ENCODE data around the gene C11orf21.
"Not testable (repeated sequence)": the region's sequence is repeated elsewhere in the genome, so short reads cannot be mapped to it uniquely, and the experiment has no call there.

Gene C11orf21

GRCh38 chr11:2301631-2302305, at the start of gene C11orf21, which contains the start of gene TSPAN32:
Gene C11orf21, minus strand, starts transcription at chr11:2301918. Its CDS starts 110 bp downstream, at chr11:2301808.
Gene TSPAN32, plus strand, starts transcription at chr11:2302013. Its CDS starts 137 bp downstream, at chr11:2302150.
- DNase-seq (ENCODE audit: low read depth in 2 of 2) = peak in 1 of 2 experiments; percentile 51

- DNase-seq (ENCODE audit: low read depth in 2 of 2) = no peak
Observed at GRCh38 chr11:2348986-2349385, 47.3 kb upstream of the C11orf21 start.

GRCh38 chr11:2347308-2347830, 45.7 kb upstream of the C11orf21 start:
- DNase-seq (ENCODE audit: low read depth in 2 of 2) = no peak

- no peak for DNase-seq (ENCODE audit: low read depth in 2 of 2)
Observed at GRCh38 chr11:2346586-2347307, 45.0 kb upstream of the C11orf21 start.

- no peak for DNase-seq (ENCODE audit: low read depth in 2 of 2)
Observed at GRCh38 chr11:2346014-2346413, 44.3 kb upstream of the C11orf21 start.

GRCh38 chr11:2345050-2345449, 43.3 kb upstream of the C11orf21 start:
- no peak for DNase-seq (ENCODE audit: low read depth in 2 of 2)

GRCh38 chr11:2343502-2343901, 41.8 kb upstream of the C11orf21 start:
- DNase-seq (ENCODE audit: low read depth in 2 of 2) = no peak

- DNase-seq (ENCODE audit: low read depth in 2 of 2) = no peak
Observed at GRCh38 chr11:2342981-2343380, 41.3 kb upstream of the C11orf21 start.

- no peak for DNase-seq (ENCODE audit: low read depth in 2 of 2)
Observed at GRCh38 chr11:2342557-2342956, 40.8 kb upstream of the C11orf21 start.

GRCh38 chr11:2338760-2339159, 37.0 kb upstream of the C11orf21 start:
- DNase-seq (ENCODE audit: low read depth in 2 of 2) = not testable (repeated sequence)

GRCh38 chr11:2335286-2335685, 33.6 kb upstream of the C11orf21 start:
- not testable (repeated sequence) for DNase-seq (ENCODE audit: low read depth in 2 of 2)

GRCh38 chr11:2333486-2334205, 31.9 kb upstream of the C11orf21 start:
- not testable (repeated sequence) for DNase-seq (ENCODE audit: low read depth in 2 of 2)

- DNase-seq (ENCODE audit: low read depth in 2 of 2) = not testable (repeated sequence)
Observed at GRCh38 chr11:2332569-2332968, 30.9 kb upstream of the C11orf21 start.

GRCh38 chr11:2331404-2331803, 29.7 kb upstream of the C11orf21 start:
- no peak for DNase-seq (ENCODE audit: low read depth in 2 of 2)

GRCh38 chr11:2330696-2331095, 29.0 kb upstream of the C11orf21 start:
- DNase-seq (ENCODE audit: low read depth in 2 of 2) = no peak

GRCh38 chr11:2329551-2329950, 27.8 kb upstream of the C11orf21 start:
- no peak for DNase-seq (ENCODE audit: low read depth in 2 of 2)

- no peak for DNase-seq (ENCODE audit: low read depth in 2 of 2)
Observed at GRCh38 chr11:2328656-2329354, 27.1 kb upstream of the C11orf21 start.

- no peak for DNase-seq (ENCODE audit: low read depth in 2 of 2)
Observed at GRCh38 chr11:2328021-2328420, 26.3 kb upstream of the C11orf21 start.

GRCh38 chr11:2327032-2327431, 25.3 kb upstream of the C11orf21 start:
- DNase-seq (ENCODE audit: low read depth in 2 of 2) = no peak

- no peak for DNase-seq (ENCODE audit: low read depth in 2 of 2)
Observed at GRCh38 chr11:2325719-2326118, 24.0 kb upstream of the C11orf21 start.

- no peak for DNase-seq (ENCODE audit: low read depth in 2 of 2)
Observed at GRCh38 chr11:2325123-2325522, 23.4 kb upstream of the C11orf21 start.

GRCh38 chr11:2321311-2321683, 19.6 kb upstream of the C11orf21 start:
- DNase-seq (ENCODE audit: low read depth in 2 of 2) = no peak

Measured in stimulated activated CD4-positive, alpha-beta T cell treated with anti-CD3 and anti-CD28 coated beads, Interleukin-12 subunit alpha, Interleukin-12 subunit beta, amount 100 ng/mL, for 24 hours (primary cell).